GM12892 (cell line): Measurements from ENCODE around the gene KIRREL3.

Experiments
- POLR2A ChIP-seq: IDR thresholded peaks from 2 replicates; pipeline ENCODE4 v1.6.1; 2011; ENCODE audit warnings: low read depth, low read length, control low read depth
- TAF1 ChIP-seq: IDR thresholded peaks from 2 replicates; pipeline ENCODE4 v1.6.1; 2011; ENCODE audit warnings: low read depth, mild to moderate bottlenecking, control low read depth, low read length, borderline replicate concordance

DNA sequence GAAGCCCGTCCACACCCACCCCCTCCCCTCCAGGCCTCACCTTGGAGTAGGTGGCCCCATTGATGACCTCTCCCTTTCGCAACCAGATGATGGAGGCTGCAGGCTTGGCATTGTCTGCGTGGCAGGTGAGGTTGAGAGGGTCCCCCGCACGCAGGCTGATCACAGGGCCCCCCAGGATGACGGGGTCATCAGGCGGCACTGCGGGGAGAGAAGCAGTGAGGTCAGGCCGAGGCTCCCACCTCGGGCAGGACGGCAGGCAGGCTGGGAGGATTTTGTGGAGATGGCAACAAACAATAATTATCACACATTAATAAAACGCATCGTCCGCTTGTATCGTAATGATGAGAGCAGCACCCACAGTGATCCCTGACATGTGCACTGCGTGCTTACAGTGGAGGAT lies 527.3 kb downstream of the KIRREL3 start:
- TF ChIP-seq TAF1 (no peak), POLR2A (no peak)
